GM21619 (cell line): ENCODE results near the gene REST.

ENCODE experiments used
- ATAC-seq: cut with Tn5 transposase; IDR thresholded peaks from one replicate; pipeline ENCODE4 v1.9.1; 2021; ENCODE audit not compliant: unreplicated experiment

The REST gene

DNA sequence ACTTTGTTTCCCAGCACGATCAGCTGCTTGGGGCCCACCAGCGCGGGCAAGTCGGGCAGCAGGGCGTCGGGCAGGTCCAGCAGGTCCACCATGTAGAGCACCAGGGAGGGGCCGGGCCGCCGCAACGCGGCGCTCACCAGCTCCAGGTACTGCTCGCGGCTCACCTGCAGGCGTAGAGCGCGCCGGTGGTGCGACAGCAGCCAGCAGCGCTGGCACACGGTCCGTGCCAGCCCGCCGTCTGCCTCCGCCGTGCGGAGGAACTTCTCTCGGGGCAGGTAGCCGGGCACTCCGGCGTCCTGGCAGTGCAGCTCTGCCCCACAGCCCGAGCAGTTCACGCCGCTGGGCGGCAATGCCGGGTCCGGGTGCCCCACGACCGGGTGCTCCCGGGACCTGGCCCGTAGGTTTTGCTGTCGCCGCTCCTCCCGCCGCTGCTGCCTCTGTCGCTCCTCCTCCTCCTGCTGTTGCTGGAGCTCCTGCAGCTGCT is 69.2 kb downstream of the REST start:
- ATAC-seq: peak; percentile 27

DNA sequence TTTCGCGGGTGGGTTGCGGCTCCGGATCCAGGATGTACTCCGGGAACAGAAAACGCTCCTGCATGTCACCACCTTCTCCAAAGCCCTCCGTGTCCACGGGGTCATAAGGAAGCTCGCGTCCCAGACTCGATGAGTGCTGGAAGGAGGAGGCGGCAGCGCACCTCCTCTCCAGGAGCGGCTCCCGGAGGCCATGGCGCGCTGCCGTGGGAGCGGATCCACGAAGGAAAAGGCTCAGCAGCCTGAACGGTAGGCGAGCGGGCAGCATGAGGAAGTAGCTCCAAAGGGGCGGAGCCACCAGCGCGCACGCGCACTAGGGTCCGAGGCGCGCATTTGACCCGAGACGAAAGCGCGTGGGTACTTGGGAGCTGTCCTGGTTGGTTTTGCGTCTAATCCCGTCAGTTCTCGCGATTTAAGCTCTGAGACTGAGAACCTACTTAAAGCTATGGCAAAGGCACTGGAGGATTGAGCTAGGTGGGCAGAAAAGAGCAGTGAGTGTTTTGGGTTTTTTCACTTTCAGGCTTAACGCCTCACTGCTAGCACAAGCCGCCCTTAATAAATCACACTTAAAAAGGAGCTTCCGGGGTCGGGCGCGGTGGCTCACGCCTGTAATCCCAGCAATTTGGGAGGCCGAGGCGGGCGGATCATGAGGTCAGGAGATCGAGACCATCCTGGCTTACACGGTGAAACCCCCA is 69.8 kb downstream of the REST start, which contains the start of gene NOA1:
Gene NOA1, minus strand, starts transcription at position 286 of the 692 bp plus-strand sequence. Its CDS starts 21 bp downstream, at position 265.
- peak; percentile 79 for ATAC-seq

DNA sequence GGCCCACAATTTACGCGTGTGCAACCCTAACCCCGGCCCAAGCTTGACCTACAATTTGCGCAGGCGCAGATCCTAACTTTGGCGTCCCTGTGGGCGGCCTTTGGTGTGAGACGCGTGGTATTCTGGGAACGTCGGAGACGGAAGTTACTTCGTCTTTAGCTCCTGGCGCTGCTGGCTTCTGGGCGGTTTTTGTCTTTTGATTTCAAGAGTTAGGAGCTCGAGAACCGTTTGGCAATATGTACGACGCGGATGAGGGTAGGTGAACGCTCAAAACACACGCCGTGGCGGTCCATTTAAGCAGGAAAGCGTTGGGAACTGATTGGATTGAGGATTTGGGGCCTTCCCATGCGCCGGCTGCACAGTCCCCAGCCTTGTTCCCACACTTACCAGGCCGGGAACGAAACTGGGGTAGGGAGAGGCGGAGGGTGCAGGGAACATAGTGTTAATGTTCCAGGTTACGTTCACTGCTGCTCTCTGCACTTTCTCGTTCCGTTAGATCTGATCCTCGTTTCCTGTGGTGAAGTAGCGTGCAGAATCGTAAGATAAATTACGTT is 71.1 kb downstream of the REST start, which contains the start of gene POLR2B:
Gene POLR2B, plus strand, starts transcription at position 147 of the 554 bp plus-strand sequence. Its CDS starts 90 bp downstream, at position 237.
- peak; percentile 48 for ATAC-seq

DNA sequence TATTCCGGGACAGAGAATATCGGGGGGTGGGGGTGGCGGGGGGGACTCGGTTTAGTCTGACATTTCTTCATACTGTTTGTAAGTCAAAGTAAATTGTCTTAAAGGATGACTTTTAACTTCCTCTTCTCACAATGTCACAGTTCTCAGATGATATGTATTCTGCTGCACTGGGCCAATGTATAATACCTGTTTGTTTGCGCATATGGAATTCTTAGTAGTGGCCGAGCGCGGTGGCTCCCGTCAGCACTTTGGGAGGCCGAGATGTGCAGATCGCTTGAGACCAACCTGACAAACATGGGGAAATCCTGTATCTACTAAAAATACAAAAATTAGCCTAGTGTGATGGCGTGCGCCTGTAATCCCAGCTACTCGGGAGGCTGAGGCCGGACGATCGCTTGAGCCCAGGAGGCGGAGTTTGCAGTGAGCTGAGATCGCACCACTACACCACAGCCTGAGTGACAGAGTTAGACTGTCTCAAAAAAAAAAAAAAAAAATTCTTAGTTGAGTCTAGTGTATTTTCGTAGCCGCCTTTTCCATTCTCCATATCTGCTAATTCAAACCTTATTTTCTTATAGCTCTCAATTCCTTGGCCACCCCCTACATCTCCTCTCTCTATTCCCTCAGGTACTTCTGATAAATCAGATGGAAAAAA is 71.8 kb downstream of the REST start:
- no peak for ATAC-seq

DNA sequence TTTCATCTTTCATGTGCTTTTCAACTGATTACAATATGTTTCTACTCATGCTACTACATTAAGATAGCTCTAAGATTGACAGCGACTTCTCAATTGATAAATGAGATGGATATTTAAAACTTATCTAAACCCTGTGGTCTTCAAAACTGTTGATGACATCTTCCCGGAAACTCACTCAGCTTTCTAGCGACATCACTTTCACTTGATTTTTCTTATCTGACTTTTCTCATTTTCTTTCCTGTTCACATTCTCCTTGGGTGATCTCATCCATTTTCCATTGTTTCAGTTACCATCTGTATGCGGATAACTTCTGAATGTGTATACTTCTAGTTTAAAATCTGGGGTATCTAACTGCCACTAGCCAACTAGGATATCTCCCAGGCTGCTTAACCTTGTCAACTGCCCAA is 74.1 kb downstream of the REST start:
- no peak for ATAC-seq

DNA sequence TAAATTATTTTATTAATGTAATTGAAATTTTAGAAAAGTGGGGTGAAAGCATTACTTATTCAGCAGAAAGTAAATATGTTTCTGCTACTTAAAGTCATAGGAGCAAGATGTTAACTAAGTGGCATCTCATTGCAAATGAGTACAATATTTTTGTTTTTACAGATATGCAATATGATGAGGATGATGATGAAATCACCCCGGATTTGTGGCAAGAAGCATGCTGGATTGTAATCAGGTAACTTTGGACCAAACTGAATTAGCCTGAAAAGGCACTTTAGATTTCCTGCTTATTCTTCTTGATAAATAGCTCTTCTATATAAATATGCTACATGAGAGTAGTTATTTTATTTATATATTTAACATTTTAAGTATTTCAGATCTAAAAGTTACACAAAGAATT is 78.5 kb downstream of the REST start:
- ATAC-seq: no peak

DNA sequence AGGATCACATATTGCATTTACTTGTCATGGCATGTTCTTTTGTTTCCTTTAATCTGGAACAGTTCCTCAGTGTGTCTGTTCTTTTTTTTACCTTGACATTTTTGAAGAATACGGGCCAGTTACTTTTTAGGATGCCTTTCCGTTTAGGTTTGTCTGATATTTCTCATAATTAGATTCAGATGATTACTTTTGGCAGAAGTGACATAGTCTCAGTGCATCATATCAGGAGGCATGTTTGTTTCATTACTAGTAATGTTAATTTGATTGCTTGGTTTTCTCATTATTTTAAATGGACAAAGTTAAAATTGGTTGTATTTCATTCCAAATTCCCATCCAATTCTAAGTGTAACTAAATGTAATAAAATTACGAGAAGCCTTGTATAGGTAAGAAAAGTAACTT is 79.3 kb downstream of the REST start:
- no peak for ATAC-seq

DNA sequence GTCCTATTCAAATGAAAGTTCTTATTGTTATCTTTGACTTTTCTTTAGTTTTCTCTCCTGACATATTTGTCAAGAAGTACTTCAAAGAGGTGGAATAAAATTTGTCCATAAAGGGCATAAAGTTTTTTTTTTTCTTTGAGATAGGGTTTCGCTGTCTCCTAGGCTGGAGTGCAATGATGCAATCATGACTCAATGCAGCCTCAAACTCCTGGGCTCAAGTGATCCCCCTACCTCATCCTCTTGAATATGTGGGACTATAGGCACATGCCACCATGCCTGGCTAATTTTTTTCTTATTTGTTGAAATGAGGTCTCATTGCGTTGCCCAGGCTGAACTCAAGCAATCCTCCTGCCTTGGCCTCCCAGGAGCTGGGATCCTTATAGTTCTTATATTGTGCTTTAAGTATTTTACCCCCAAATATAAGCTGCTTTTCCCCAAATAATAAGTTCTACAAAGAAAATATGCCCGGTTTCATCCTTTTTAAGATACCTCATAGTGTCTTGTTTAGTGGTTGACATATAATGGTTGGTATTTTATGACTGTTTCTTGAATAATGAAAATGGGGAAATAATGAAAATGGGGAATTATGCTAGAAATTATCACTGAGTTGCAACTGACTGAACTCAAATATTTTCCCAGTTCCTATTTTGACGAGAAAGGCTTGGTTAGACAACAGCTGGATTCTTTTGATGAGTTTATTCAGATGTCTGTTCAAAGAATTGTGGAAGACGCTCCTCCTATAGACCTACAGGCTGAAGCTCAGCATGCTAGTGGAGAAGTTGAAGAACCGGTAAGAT is 82.6 kb downstream of the REST start:
- ATAC-seq: no peak

DNA sequence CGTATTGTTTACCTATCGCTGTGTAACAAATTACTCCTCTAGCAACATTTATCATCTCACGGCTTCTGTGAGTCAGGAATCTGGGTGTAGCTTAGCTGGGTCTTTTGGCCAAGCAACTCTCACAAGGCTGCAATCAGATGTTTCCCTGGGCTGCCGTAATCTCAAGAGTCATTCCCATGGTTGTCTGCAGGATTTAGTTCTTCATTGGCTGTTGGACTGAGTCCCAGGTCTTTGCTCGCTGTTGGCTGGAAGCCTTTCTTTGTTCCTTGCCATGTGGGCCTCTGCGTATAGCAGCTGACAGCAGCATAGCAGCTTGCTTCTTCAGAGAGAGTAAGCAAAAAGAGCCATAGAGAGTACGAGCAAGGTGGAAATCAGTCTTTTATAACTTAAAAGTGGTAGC is 87.8 kb downstream of the REST start:
- no peak for ATAC-seq

DNA sequence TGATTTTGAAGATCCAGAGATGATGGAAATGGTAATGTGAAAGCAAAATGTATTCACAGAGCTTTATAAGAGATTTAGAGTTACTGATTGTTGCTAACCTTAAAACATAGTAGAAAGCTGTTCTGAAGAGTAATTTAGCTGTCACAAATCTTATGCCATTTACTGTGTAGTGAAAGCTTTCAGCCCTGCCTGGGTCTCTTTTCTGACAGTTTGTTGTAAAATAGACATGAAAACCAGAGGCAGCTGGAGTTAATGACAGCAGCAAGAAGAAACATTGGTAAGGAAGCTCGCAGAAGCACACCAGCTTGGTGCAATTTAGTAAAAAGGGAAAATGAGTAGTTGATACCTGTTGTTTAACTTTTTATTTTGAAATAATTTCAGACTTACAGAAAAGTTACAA is 92.1 kb downstream of the REST start:
- ATAC-seq: no peak

DNA sequence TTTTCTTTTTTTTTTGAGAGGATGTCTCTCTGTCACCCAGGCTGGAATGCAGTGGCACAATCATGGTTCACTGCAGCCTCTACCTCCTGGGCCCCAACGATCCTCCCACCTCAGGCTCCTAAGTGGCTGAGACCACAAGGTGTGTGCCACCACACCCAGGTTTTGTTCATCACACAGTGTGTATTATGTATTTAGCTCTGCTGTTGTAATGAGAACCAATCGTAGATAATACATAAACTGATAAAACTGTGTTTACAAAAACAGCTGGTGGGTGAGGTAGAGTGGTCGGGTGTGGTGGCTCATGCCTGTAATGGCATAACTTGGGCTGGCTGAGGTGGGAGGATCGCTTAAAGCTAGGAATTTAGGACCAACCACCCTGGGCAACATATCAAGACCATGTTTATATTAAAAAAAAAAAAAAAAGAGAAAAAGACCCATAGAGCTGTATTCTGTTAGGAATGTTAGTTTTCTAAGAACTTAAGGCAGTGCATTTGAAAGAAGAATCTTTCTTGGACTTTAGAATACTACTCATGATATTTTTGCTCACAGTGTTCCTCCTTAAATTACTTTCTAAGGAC is 105.9 kb downstream of the REST start:
- no peak for ATAC-seq
